ENCODE measurements around the gene RNF121.

Gene RNF121

GRCh38 chr11:71935338-71935925 lies 6.6 kb downstream of the RNF121 start:
- no peak for DNase-seq (ENCODE audit: low spot score)

GRCh38 chr11:71936825-71937224 lies 8.0 kb downstream of the RNF121 start:
- no peak for DNase-seq (ENCODE audit: low spot score)

GRCh38 chr11:71937826-71938225 lies 9.0 kb downstream of the RNF121 start:
- no peak for DNase-seq (ENCODE audit: low spot score)

DNA sequence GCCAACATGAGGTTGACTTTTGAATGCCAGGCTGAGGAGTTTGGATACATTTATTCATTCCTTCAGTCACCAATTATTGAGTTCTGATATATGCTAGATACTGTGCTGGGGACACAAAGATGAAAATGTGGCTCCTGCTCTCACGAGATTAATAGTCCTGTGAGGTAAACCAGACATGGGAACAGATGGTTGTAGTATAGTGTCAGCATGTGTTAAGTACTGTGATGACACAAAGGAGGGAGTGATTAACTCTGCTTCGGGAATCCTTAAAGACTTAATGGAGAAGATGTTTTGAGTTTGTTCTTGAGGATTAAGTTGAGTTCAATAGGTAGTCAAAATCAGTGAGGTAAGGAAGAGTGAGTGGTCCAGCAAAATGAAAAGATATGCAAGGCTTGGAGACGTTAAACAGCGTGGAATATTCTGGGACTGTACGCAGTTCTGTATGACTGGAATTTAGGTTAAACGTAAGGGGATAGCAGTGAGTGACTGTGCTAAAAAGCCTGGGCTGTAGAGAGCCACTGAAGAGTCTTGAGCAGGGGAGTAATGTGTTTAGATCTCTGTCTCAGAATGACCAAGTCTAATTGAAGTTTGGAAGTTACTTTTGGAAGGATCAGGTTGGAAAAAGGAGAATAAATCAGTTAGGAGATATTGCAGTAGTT lies 11.8 kb downstream of the RNF121 start:
- DNase-seq (ENCODE audit: low spot score): no peak

DNA sequence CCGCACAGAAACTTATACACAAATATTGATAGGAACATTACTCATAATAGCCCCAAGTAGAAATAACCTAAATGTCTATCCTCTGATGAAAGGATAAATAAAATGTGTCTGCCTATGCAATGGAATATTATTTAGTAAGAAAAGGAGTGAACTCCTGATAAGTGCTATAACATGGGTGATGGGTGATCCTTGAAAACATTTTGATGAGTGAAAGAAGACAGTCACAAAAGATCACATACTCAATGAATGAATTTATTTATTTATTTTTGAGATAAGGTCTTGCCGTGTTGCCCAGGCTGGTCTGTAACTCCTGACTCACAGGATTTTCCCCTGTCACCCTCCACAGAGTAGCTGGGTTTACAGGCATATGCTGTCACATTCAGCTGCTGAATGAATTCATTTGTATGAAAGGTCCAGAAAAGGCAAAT lies 17.3 kb downstream of the RNF121 start:
- DNase-seq (ENCODE audit: low spot score): no peak

- DNase-seq (ENCODE audit: low spot score): no peak
Measured at GRCh38 chr11:71947498-71947897, 18.7 kb downstream of the RNF121 start.

DNA sequence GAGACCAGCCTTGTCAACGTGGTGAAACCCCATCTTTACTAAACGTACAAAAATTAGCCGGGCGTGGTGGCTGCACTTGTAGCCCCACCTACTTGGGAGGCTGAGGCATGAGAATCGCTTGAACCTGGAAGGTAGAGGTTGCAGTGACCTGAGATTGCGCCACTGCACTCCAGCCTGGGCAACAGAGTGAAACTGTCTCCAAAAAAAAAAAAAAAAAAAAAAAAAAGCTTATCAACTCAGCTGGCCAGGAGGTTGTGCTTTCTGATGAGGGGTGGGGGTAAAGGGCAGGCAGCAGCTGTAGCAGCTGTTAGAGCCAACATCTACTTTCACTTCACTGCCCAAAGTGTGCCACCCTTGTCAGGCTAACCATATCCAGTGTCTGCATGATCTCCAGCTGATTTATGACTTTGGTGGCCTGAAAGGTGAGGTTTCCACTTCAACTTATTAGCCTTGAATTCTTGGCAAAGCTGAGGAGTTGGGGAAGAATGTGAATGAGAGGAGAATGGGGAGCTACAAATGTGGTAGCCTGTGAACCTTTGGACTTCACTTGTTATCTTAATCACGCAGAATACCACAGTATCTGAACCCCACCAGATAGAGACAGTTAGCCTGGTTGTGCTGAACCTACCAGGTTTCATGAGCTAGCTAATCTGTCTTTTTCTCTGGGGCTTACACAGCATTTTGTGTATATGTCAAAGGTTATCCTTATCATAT lies 19.6 kb downstream of the RNF121 start:
- DNase-seq (ENCODE audit: low spot score): no peak

GRCh38 chr11:71949034-71949433 lies 20.2 kb downstream of the RNF121 start:
- DNase-seq (ENCODE audit: low spot score): no peak

GRCh38 chr11:71951741-71952310 lies 23.0 kb downstream of the RNF121 start:
- no peak for DNase-seq (ENCODE audit: low spot score)

DNA sequence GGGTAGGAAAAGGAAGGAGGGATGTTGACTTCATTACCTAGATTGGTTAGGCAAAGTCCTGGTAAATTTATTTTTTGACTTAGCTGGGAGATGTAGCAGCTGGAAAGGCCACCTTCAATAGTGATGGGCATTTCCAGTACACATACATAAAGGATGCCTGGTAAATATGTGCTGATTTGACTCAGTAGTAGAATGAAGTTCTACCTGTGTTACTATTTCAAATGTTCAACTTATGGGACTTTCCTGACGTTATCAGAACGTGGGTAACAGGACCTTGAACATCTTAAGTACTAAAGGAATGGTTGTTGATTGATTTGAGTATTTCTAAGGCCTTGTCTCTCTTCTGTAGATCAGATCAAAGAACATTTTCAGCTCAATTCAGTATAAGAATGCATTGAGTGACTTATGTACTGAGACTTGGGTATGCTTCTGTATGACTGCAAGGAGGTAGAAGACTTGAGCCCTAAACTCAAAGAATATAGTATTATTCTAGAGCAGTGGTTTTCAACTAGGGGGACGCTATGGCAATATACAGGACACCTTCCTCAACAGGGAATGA lies 27.1 kb downstream of the RNF121 start:
- no peak for DNase-seq (ENCODE audit: low spot score)

DNA sequence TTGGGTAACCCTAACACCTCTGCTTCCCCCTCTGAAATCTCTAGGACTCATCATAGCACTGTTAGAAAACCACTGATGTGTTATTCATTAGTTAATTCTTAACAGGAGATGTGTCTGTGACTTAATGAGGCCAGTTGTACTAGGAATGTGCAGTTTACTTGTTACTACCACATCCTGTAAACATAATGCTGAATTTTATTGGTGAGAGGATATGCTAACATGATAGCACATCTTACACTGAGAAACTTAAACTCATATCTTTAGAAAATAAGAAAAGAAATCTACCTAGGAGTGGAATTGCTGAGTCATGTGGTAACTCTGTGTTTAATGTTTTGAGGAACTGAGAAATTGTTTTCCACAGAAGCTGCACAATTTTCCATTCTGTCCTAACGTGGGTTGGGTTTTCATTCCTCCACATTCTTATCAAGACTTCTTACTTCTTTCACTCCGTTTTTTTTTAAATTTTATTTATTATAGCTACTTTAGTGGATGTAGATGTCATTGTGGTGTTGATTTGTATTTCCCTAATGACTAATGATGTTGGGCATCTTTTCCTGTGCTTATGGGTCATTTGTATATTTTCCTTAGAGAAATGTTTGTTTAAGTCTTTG lies 33.7 kb downstream of the RNF121 start:
- no peak for DNase-seq (ENCODE audit: low spot score)

GRCh38 chr11:71963468-71963867 lies 34.6 kb downstream of the RNF121 start:
- no peak for DNase-seq (ENCODE audit: low spot score)

DNA sequence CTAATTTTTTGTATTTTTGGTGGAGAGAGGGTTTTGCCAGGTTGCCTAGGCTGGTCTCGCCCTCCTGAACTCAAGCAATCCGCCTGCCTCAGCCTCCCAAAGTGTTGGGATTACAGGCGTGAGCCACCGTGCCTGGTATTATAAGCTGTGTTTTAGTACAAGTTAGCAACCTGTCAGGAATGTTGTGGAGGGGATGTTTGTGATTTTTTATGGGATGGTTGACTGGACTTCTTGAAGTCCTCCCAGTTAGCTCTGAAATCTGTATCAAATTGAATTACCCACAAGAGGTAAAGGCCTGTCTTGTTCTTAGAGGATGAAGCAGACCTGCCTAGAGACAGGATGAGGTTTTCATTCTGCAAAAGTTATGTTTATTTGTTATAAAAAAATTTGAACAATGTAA lies 35.8 kb downstream of the RNF121 start:
- no peak for DNase-seq (ENCODE audit: low spot score)

GRCh38 chr11:71971680-71972079 lies 42.8 kb downstream of the RNF121 start:
- DNase-seq (ENCODE audit: low spot score): no peak

GRCh38 chr11:71976551-71976950 lies 47.7 kb downstream of the RNF121 start:
- DNase-seq (ENCODE audit: low spot score): no peak

DNA sequence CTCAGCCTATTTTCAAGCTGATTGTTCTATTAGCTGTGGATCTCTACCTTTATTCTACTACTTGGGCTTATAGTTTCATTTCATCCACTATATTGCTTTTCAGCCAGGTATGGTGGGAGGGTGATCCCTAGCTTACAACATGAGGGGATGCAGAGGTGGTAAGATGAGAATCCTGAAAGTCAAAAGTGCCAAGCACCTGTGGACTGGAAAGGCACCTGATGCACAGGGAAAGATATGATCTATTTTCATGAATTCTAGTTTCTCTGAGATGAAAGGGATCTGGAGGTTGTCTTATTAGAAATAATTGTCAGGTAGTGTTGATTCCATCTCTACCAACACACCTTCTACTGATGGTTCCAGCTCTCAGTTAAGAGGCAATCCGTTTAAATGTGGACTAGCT lies 48.2 kb downstream of the RNF121 start:
- DNase-seq (ENCODE audit: low spot score): no peak

DNA sequence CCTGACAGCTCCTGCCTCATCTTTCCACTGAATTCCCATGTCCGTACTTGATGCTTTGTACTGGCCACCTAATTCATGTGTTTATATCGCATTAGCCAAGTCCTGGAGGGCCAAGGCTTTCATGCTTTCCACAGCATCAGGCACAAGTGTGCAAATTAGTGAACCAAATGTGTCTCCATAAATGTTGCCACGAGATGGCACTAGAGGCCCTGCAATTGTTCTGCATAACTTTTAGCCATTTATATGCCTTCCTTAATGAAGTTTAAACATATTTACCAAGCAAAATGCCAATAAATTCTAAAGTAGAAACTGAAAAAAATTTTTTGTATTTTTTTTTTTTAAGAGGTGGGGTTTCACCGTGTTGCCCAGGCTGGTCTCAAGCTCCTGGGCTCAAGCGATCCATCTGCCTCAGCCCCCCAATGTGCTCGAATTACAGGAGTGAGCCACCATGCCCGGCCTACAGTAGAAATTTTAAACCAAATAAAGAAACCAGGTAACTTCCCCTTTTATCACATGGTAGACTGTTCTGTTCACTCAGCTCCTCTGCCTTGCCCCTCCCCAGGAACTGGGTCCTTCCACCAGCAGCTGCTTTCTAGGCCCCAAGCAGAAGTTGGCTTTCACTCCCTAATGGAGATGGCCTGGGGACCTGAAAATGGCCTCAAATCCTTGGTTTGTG lies 49.0 kb downstream of the RNF121 start:
- DNase-seq (ENCODE audit: low spot score): peak; percentile 56

GRCh38 chr11:71979094-71979493 lies 50.2 kb downstream of the RNF121 start:
- no peak for DNase-seq (ENCODE audit: low spot score)

GRCh38 chr11:71979602-71980001 lies 50.8 kb downstream of the RNF121 start:
- no peak for DNase-seq (ENCODE audit: low spot score)

DNA sequence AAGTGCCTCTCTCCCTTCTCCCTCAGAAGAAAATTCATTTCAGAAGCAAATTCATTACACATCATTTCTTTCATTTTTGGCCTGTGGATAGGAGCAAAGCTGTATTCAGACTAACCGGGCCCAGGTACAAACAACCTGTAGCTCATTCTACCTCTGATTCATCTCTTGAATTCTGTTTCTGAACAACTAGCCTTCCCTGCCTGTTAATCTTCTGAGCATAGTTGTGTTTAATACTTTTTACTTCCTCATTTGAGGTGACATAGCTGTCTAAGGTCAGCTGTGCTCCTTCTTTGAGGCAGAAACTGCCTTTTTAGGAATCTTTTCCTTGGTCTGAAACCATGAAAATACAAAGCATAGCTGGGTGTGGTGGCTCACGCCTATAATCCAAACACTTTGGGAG lies 57.3 kb downstream of the RNF121 start:
- DNase-seq (ENCODE audit: low spot score): no peak

DNA sequence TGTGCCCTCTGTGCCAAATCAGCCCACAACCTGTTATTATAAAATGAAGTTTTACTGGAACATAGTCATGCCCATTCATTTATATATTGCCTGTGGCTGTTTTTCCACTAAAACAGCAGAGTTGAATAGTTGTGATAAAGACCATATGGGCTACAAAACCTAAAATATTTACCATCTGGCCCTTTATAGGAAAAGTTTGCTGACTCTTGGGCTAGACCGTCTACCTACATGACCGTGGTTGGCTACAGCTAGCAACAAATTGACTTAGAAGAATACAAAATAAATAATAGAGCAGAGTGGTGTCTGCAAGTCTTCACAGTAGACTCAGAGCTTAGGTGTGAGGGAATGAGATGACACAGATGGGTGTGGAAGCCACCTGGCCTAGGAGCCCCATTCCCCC lies 58.7 kb downstream of the RNF121 start:
- no peak for DNase-seq (ENCODE audit: low spot score)

- no peak for DNase-seq (ENCODE audit: low spot score)
Measured at GRCh38 chr11:71988050-71988449, 59.2 kb downstream of the RNF121 start.

Measured in CD4-positive, alpha-beta T cell treated with Interleukin-15 for 4 hours (primary cell).